HG03521 (cell line): ENCODE results near the gene COQ4.

Experiments used
- ATAC-seq: cut with Tn5 transposase; IDR thresholded peaks from one replicate; pipeline ENCODE4 v1.9.1; 2021; ENCODE audit warnings: mild to moderate bottlenecking, moderate library complexity; ENCODE audit not compliant: unreplicated experiment

COQ4 gene

GRCh38 chr9:128372188-128372641 is 49.6 kb downstream of the COQ4 start:
- no peak for ATAC-seq

GRCh38 chr9:128372784-128373183 is 50.1 kb downstream of the COQ4 start:
- no peak for ATAC-seq

GRCh38 chr9:128374221-128374675 is 51.6 kb downstream of the COQ4 start:
- ATAC-seq, result no peak

- no peak for ATAC-seq
Observed at GRCh38 chr9:128375865-128376264, 53.2 kb downstream of the COQ4 start.

GRCh38 chr9:128382261-128382660 is 59.6 kb downstream of the COQ4 start:
- no peak for ATAC-seq

- no peak for ATAC-seq
Observed at GRCh38 chr9:128383007-128383753, 60.5 kb downstream of the COQ4 start.
